GM21576 (cell line): Measurements from ENCODE around the gene LBX1.
"Not testable (repeated sequence)": the region's sequence is repeated elsewhere in the genome, so short reads cannot be mapped to it uniquely, and the experiment has no call there.

ENCODE experiments used
- ATAC-seq: cut with Tn5 transposase; IDR thresholded peaks from one replicate; pipeline ENCODE4 v1.9.1; 2021; ENCODE audit warnings: mild to moderate bottlenecking, moderate library complexity; ENCODE audit not compliant: unreplicated experiment

Gene LBX1

GRCh38 chr10:101215397-101216206 lies 13.7 kb downstream of the LBX1 start:
- ATAC-seq, result no peak

DNA sequence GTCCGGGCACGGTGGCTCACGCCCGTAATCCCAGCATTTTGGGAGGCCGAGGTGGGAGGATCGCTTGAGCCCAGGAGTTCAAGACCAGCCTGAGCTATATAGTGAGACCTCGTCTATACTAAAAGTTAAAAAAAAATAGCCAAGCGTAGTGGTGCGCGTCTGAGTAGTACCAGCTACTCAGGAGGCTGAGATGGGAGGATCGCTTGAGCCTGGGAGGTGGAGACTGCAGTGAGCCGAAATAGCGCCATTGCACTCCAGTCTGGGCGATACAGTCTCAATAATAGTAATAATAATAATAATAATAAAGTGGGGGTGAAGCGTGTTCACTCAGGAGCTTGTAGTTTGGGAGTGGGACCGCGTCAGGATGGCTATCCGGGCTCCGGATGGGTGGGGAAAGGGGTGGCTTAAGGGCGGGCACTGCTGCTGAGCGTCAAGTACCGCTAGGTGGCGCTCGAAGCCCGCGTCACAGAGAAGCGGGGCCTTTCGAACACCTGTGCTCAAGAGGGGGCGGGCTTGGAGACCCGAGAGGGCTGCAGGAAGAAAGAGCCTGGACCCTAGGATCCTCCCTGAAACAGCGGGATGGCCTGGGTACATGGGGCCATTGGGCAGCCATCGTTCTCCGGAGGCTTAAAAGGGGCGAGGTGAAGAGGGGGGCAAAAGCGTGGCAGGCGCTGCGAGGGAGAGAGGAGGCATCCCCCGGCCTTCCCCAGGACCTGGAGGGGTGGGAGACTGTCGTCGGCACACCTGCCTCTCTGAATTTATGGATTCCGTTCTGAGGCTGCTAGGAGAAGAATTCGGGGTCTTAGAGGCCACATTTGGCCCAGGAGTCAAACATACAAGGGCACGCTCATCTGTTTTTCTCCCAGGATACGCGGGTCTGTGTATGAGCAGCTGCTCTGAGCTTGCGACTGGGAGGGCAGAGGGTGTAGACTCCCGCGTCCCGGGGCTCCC lies 14.5 kb downstream of the LBX1 start:
- ATAC-seq, result no peak

DNA sequence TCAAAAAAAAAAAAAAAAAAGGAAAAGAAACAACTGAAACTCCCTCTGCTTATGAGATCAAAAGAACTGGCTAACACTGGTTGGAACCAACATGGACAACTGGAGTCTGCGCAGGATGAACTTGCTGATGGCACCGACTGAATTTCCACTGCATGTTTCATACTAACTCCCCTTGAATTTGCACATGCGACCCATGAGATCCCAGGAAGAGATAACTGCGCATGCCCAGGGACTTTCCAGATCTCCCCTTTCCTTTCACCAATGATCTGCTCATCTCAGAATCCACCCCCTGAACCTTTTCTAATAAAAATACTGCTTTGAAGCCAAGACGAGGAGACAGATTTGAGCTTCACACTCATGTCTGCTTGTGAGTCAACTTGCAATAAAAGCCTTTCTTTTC lies 20.7 kb downstream of the LBX1 start:
- ATAC-seq, result no peak

DNA sequence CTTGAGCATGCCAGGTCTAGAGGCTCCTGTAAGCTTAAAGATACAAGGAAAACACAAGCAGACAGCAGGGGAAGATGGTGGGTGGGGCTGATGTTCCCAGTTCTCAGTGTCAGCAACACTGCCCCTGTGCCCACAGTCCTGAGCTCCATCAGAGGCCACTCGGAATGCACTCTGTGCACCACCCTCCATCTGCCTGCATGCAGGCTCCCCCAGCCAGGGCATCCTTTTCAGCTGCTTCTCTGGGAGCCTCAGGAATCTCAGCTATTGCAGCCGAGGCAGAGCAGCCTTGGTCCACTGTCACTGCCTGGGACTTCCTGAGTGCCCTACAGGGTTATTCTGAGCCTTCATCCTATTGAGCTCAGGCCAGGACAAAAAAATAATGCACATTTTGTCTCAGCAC lies 22.2 kb downstream of the LBX1 start:
- ATAC-seq, result no peak

DNA sequence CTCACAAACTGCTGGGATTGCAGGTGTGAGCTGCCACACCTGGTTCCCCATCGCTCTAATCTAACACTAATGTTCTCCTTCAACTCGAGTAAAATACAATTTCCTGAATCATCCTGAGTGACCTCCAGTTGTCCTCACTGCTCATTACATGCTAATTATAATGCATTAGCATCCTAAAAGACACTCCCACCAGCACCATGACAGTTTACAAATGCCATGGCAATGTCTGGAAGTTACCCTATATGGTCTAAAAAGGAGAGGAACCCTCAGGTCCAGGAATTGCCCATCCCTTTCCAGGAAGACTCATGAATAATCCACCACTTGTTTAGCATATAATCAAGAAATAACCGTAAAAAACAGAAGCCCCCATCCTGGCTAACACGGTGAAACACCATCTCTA lies 26.6 kb downstream of the LBX1 start:
- ATAC-seq, result not testable (repeated sequence)

DNA sequence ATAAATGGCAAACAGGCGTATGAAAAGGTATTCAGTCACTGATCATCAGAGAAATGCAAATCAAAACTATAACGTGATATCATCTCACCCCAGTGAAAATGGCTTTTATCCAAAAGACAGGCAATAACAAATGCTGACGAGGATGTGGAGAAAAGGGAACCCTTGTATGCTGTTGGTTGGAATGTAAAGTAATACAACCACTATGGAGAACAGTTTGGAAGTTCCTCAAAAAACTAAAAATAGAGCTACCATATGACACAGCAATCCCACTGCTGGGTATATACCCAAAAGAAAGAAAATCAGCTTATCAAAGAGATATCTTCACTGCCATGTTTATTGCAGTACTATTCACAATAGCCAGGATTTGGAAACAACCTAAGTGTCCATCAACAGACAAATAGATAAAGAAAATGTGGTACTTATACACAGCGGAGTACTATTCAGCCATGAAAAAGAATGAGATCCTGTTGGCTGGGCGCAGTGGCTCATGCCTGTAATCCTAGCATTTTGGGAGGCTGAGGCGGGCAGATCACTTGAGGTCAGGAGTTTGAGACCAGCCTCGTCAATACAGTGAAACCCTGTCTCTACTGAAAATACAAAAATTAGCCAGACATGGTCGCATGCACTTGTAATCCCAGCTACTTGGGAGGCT lies 30.8 kb downstream of the LBX1 start:
- not testable (repeated sequence) for ATAC-seq

DNA sequence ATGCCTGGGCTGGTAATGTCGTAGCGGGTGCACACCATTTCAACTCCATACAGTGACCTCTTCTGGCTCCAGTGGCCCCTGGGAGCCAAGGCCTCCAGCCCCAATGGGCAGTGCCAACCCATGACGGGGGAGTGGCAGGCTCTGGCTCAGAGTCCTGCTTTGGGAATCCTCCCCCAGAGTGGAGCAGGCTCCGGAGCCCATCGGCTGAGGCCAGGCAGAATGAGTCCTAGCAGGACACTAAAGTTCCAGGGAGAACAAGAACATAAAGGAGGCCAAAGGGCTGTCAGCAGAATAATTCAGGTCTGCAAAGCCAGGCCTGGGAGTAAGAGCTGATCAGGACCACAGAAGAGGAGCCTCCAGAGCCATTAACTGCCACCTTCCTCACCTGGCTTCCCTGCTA lies 33.3 kb downstream of the LBX1 start:
- ATAC-seq, result no peak

- ATAC-seq, result no peak
These were observed 39.5 kb downstream of the LBX1 start for GRCh38 chr10:101189461-101190401.

- no peak for ATAC-seq
These were observed 40.3 kb downstream of the LBX1 start for GRCh38 chr10:101188942-101189341.

GRCh38 chr10:101183458-101184183 lies 45.6 kb downstream of the LBX1 start:
- no peak for ATAC-seq

DNA sequence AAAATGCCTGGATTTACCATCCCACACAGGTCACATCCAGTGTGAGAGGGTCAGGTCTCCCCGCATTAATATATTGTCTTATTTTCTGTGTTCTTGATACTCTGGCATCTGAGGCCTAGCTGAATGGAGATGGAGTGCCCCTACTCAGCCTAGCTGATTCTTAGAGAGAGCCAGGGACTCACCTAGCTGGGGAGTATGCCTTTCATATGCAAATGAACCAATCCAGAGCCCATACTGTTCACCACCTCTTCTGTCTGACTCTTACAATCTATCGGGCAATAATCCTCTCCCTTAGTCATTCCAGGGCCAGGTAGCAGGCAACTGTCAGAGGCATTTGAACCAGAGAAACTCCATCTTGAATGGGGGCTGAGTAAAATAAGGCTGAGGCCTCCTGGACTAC lies 46.3 kb downstream of the LBX1 start:
- no peak for ATAC-seq
